Measurements from ENCODE around the gene BRD2.
"Not testable (repeated sequence)": the region's sequence is repeated elsewhere in the genome, so short reads cannot be mapped to it uniquely, and the experiment has no call there.

The BRD2 gene

DNA sequence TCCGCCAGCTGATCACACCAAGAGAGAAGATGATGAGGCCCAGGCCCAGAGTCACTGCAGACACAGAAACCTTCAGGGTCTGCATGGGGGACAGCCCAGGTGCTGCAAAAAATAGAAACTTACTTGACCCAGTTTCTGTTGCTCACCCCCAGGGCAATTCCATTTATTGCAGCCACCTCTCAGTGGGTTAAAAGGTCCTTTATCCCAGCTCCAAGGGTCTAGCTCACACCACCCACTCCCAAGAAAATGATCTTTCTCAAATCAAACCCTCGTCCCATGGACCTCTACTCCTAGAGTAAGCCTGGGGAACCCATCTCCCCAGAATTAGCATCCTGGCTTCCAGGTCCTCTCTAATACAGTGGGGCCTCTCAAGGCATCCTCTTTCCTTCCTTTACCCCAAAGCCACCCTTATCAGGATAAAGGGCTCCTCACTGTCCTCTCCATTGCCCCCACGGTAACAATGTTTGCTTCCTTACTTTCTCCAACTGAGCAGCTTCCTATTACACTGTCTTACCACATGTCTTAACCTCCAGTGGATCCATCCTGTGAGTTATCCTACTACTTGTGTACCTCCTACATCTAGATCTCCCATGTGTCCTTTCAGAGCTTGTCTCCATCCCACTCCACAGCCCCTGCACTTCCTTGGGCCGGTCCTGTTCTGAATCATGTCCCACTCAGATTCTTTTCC is 32.7 kb upstream of the BRD2 start:
- TF ChIP-seq, protein P1, sequence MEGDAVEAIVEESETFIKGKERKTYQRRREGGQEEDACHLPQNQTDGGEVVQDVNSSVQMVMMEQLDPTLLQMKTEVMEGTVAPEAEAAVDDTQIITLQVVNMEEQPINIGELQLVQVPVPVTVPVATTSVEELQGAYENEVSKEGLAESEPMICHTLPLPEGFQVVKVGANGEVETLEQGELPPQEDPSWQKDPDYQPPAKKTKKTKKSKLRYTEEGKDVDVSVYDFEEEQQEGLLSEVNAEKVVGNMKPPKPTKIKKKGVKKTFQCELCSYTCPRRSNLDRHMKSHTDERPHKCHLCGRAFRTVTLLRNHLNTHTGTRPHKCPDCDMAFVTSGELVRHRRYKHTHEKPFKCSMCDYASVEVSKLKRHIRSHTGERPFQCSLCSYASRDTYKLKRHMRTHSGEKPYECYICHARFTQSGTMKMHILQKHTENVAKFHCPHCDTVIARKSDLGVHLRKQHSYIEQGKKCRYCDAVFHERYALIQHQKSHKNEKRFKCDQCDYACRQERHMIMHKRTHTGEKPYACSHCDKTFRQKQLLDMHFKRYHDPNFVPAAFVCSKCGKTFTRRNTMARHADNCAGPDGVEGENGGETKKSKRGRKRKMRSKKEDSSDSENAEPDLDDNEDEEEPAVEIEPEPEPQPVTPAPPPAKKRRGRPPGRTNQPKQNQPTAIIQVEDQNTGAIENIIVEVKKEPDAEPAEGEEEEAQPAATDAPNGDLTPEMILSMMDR (IDR thresholded peaks at IDR 0.05; ENCODE audit: control insufficient read depth, extremely low read depth, insufficient read depth): no peak
- H3K4me3 ChIP-seq (ENCODE audit: low read depth, low read length): no peak overlapping the region
- no peak for DNase-seq (ENCODE audit: low read depth)

GRCh38 chr6:32936239-32937152 is 31.9 kb upstream of the BRD2 start:
- TF ChIP-seq, protein P1 (IDR thresholded peaks at IDR 0.05; ENCODE audit: control insufficient read depth, extremely low read depth, insufficient read depth): no peak
- no peak overlapping the region for H3K4me3 ChIP-seq (ENCODE audit: low read depth, low read length)
- no peak for DNase-seq (ENCODE audit: low read depth)

- TF ChIP-seq, protein P1 (IDR thresholded peaks at IDR 0.05; ENCODE audit: control insufficient read depth, extremely low read depth, insufficient read depth): no peak
Measured at GRCh38 chr6:32937230-32937633, 31.2 kb upstream of the BRD2 start.

DNA sequence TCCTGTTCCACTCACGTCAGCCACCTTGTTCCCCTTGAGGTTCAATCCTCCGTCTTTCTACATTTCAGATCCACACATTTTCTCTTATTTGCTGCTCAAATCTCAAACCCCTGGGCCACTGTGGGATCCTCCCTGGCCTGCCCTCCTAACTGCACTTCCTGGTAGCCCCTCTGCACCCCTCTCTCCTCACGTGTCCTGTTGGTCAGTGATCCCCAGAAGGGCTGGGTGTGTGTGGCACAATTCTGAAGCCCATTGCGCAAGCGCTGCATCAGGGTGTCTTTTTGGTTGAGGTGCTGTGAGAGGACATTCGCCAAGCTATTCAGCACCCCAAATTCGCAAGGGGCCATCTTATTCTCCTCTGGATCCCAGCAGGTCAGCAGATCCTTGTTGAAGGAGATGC is 29.9 kb upstream of the BRD2 start:
- DNase-seq (ENCODE audit: low read depth): no peak
- no peak overlapping the region for H3K4me3 ChIP-seq (ENCODE audit: low read depth, low read length)

More at GRCh38 chr6:32937230-32937633, 31.2 kb upstream of the BRD2 start:
- H3K4me3 ChIP-seq (ENCODE audit: low read depth, low read length): no peak overlapping the region
- DNase-seq (ENCODE audit: low read depth): no peak

DNA sequence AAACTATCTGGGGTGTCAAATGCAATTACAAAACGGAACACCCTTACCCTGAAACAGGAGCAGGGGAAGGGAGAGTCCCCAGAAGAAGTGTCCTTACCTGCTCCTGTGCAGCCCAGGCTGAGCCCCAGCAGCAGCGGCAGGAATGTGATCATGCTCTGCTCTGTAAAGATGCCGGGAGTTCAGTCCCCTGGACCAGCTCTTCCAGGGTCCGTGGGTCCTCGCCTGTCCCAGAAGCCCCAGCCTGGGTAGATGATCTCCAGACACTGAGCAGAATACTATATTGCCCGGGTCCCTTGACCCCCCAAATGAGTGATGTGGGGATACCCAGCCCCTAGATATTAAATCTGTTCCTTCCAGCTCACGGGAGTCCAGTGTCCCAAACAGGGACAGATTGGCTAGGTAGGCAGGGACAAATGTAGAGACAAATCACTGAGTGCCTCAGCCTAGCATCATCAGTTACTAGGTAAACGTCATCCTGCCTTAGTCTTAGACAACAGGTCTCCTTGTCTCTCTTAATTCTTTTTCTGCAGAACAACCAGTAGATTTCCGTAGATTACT is 27.7 kb upstream of the BRD2 start, which contains the start of gene HLA-DMB:
Gene HLA-DMB (minus strand): TSS at position 373 of the 558 bp plus-strand sequence. CDS start 221 bp downstream, at position 152.
- DNase-seq (ENCODE audit: low read depth): peak; percentile 74
- TF ChIP-seq, protein P1 (IDR thresholded peaks at IDR 0.05; ENCODE audit: control insufficient read depth, extremely low read depth, insufficient read depth): no peak
- peak within 1 kb of the TSS; percentile 56 for H3K4me3 ChIP-seq (ENCODE audit: low read depth, low read length)

More for the DNA sequence above, 29.9 kb upstream of the BRD2 start:
- TF ChIP-seq, protein P1 (IDR thresholded peaks at IDR 0.05; ENCODE audit: control insufficient read depth, extremely low read depth, insufficient read depth): no peak

DNA sequence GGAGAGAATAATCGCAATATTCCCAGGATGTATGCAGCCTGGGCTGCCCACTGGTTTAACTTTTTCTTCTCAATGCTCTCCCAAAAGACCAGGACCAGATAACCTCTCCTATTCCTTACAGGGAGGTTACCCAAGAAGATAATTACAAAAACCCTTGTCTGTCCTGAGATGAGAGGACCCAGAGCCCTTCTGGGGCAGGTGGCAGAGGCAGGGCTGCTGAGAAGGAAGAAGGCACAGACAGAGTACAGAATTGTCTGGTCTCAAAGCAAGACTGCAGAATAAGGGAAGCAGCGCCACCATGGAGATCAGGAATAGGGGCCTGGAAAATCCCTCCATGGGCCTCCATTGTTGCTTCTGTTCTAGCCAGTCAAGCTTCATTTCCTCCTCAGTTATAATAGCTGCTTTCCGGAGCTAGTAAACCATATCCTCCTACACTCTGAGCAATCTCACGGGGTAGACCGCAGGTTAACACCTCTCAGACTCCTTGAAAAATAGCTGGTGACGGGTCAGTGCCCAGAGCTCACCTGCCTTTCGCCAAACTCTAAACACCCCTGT is 27.1 kb upstream of the BRD2 start:
- TF ChIP-seq, protein P1 (IDR thresholded peaks at IDR 0.05; ENCODE audit: control insufficient read depth, extremely low read depth, insufficient read depth): no peak
- no peak overlapping the region; the same call in 1 of the 2 replicates for H3K4me3 ChIP-seq (ENCODE audit: low read depth, low read length)
- DNase-seq (ENCODE audit: low read depth): no peak

GRCh38 chr6:32942555-32943123 is 25.8 kb upstream of the BRD2 start:
- H3K4me3 ChIP-seq (ENCODE audit: low read depth, low read length); DNase-seq (ENCODE audit: low read depth): not testable (repeated sequence)

Measured in LNCaP clone FGC (cell line).